ENCODE measurements around the gene COL4A2. TPM values are rescaled to one million over a fixed set of nuclear protein-coding genes. Genes with fewer than 3 reads are reported as not detected.

The COL4A2 gene
- total RNA-seq, 1 experiment from 2014 or later: 66.0 TPM

GRCh38 chr13:110436786-110437370, 129.8 kb downstream of the COL4A2 start:
- Mint-ChIP-seq H3K9me3 (ENCODE audit: unreplicated experiment) (no peaks in the 10 kb centered on the region), H3K4me3 (ENCODE audit: unreplicated experiment) (no peak overlapping the region), H3K27me3 (ENCODE audit: insufficient read depth, unreplicated experiment) (no peaks in the 10 kb centered on the region), H3K4me1 (ENCODE audit: insufficient read depth, unreplicated experiment) (no peaks in the 10 kb centered on the region), H3K27ac (ENCODE audit: low read depth, unreplicated experiment) (no peak overlapping the region), H3K36me3 (ENCODE audit: insufficient read depth, unreplicated experiment) (peaks cover 12% of the 10 kb centered on the region)
- intact Hi-C loops (cut with micrococcal nuclease): no loop called here
- TF ChIP-seq CTCF (IDR thresholded peaks at IDR 0.05; ENCODE audit: unreplicated experiment): no peak
- no peak for DNase-seq (ENCODE audit: unreplicated experiment)
- ChIA-PET CTCF (no interaction called here), POLR2A (no interaction called here)
- no TSS peak for BruUV-seq (replicated peaks)

- no TSS peak for BruUV-seq (replicated peaks)
- ChIA-PET CTCF (interaction anchor here (0.9 kb wide), 1 partner anchor 321 kb away, joined by 3 read pairs; no protein-coding TSS in a partner anchor), POLR2A (no interaction called here)
- peaks cover 4% of the 10 kb centered on the region for H3K4me1 Mint-ChIP-seq (ENCODE audit: insufficient read depth, unreplicated experiment)
- no peak for DNase-seq (ENCODE audit: unreplicated experiment)
- H3K27me3 Mint-ChIP-seq (ENCODE audit: insufficient read depth, unreplicated experiment): no peaks in the 10 kb centered on the region
- TF ChIP-seq CTCF (IDR thresholded peaks at IDR 0.05; ENCODE audit: unreplicated experiment): no peak
- peaks cover 6% of the 10 kb centered on the region for H3K36me3 Mint-ChIP-seq (ENCODE audit: insufficient read depth, unreplicated experiment)
- intact Hi-C loops (cut with micrococcal nuclease): no loop called here
- no peak overlapping the region for H3K4me3 Mint-ChIP-seq (ENCODE audit: unreplicated experiment)
- no peaks in the 10 kb centered on the region for H3K9me3 Mint-ChIP-seq (ENCODE audit: unreplicated experiment)
- no peak overlapping the region for H3K27ac Mint-ChIP-seq (ENCODE audit: low read depth, unreplicated experiment)
These were observed 131.1 kb downstream of the COL4A2 start for GRCh38 chr13:110438211-110438610.

GRCh38 chr13:110438776-110439175, 131.7 kb downstream of the COL4A2 start:
- Mint-ChIP-seq H3K4me3 (ENCODE audit: unreplicated experiment) (no peak overlapping the region), H3K27me3 (ENCODE audit: insufficient read depth, unreplicated experiment) (no peaks in the 10 kb centered on the region), H3K9me3 (ENCODE audit: unreplicated experiment) (no peaks in the 10 kb centered on the region), H3K4me1 (ENCODE audit: insufficient read depth, unreplicated experiment) (peaks cover 9% of the 10 kb centered on the region), H3K27ac (ENCODE audit: low read depth, unreplicated experiment) (no peak overlapping the region), H3K36me3 (ENCODE audit: insufficient read depth, unreplicated experiment) (peaks cover 6% of the 10 kb centered on the region)
- intact Hi-C loops (cut with micrococcal nuclease): no loop called here
- no peak for TF ChIP-seq CTCF (IDR thresholded peaks at IDR 0.05; ENCODE audit: unreplicated experiment)
- no peak for DNase-seq (ENCODE audit: unreplicated experiment)
- ChIA-PET POLR2A (interaction anchor here (0.8 kb wide), 1 partner anchor 16 kb away, joined by 4 read pairs; no protein-coding TSS in a partner anchor), CTCF (no interaction called here)
- no TSS peak for BruUV-seq (replicated peaks)

GRCh38 chr13:110440946-110441731, 134.1 kb downstream of the COL4A2 start:
- ChIA-PET CTCF (interaction anchor here (0.5 kb wide), 1 partner anchor 224 kb away, joined by 5 read pairs; no protein-coding TSS in a partner anchor), POLR2A (no interaction called here)
- no TSS peak for BruUV-seq (replicated peaks)
- Mint-ChIP-seq H3K27ac (ENCODE audit: low read depth, unreplicated experiment) (no peak overlapping the region), H3K27me3 (ENCODE audit: insufficient read depth, unreplicated experiment) (no peaks in the 10 kb centered on the region), H3K9me3 (ENCODE audit: unreplicated experiment) (no peaks in the 10 kb centered on the region), H3K4me1 (ENCODE audit: insufficient read depth, unreplicated experiment) (peaks cover 31% of the 10 kb centered on the region), H3K4me3 (ENCODE audit: unreplicated experiment) (no peak overlapping the region), H3K36me3 (ENCODE audit: insufficient read depth, unreplicated experiment) (peaks cover 4% of the 10 kb centered on the region)
- TF ChIP-seq CTCF (IDR thresholded peaks at IDR 0.05; ENCODE audit: unreplicated experiment): no peak
- no peak for DNase-seq (ENCODE audit: unreplicated experiment)
- intact Hi-C loops (cut with micrococcal nuclease): no loop called here
